Caco-2 (cell line): ENCODE results near the gene ARAP2. TPM values are rescaled to one million over a fixed set of nuclear protein-coding genes. Genes with fewer than 3 reads are reported as not detected.

Experiments used
- BruUV-seq: library from RNA; stranded (reverse); fragments of 400-500 nt; replicated peaks from 2 replicates; lab custom pipeline; 2021; lab: Mats Ljungman, UMichigan
- CTCF ChIA-PET: fragments of 300-600 bp; sonication (Branson Sonifier 250); formaldehyde crosslinking; loops from one replicate; lab custom pipeline; 2022; ENCODE audit warnings: antibody characterized with exemption; lab: Charles Lee
- POLR2A ChIA-PET: fragments of 300-600 bp; sonication (Branson Sonifier 250); formaldehyde crosslinking; loops from one replicate; lab custom pipeline; 2022; ENCODE audit warnings: antibody characterized with exemption; lab: Charles Lee
- DNase-seq, 2 experiments: peaks; one replicate each; pipeline versions ENCODE4 v3.0.0 to v3.0.0-alpha.2; 2020 to 2022
- H3K27me3 ChIP-seq: replicated peaks from 2 replicates; pipeline ENCODE4 v1.6.0; 2011; ENCODE audit warnings: low read length; ENCODE audit not compliant: control insufficient read depth, insufficient read depth
- H3K36me3 ChIP-seq: 2 replicates; pipeline ENCODE4 v1.5.1; 2011; ENCODE audit warnings: low read length; ENCODE audit not compliant: control insufficient read depth, insufficient read depth
- H3K4me1 ChIP-seq: fragments of 250-450 bp; sonication (Bioruptor Pico); 2 replicates; pipeline ENCODE4 v1.5.1; 2020; ENCODE audit warnings: mild to moderate bottlenecking
- H3K4me3 ChIP-seq: 2 replicates; pipeline ENCODE4 v1.5.1; 2011; ENCODE audit warnings: low read depth, mild to moderate bottlenecking, control low read depth, low read length
- H3K9me3 ChIP-seq: fragments of 250-450 bp; sonication (Bioruptor Pico); 2 replicates; pipeline ENCODE4 v1.5.1; 2020; ENCODE audit warnings: mild to moderate bottlenecking, moderate library complexity
- H3K27ac Mint-ChIP-seq: one replicate; pipeline ENCODE4 v1.8.0; 2022; ENCODE audit warnings: mixed read lengths; ENCODE audit not compliant: unreplicated experiment
- H3K27me3 Mint-ChIP-seq: one replicate; pipeline ENCODE4 v1.8.0; 2022; ENCODE audit warnings: mixed read lengths; ENCODE audit not compliant: insufficient read depth, unreplicated experiment
- H3K36me3 Mint-ChIP-seq: one replicate; pipeline ENCODE4 v1.8.0; 2022; ENCODE audit warnings: mild to moderate bottlenecking, mixed read lengths; ENCODE audit not compliant: insufficient read depth, unreplicated experiment
- H3K4me1 Mint-ChIP-seq: one replicate; pipeline ENCODE4 v1.8.0; 2022; ENCODE audit warnings: low read depth, mixed read lengths; ENCODE audit not compliant: unreplicated experiment
- H3K4me3 Mint-ChIP-seq: one replicate; pipeline ENCODE4 v1.8.0; 2022; ENCODE audit warnings: mild to moderate bottlenecking, moderate library complexity, mixed read lengths; ENCODE audit not compliant: unreplicated experiment
- H3K9me3 Mint-ChIP-seq: one replicate; pipeline ENCODE4 v1.8.0; 2022; ENCODE audit warnings: mixed read lengths; ENCODE audit not compliant: unreplicated experiment
- CTCF ChIP-seq, 2 experiments: fragments of 200-600 bp in 1 of 2; IDR thresholded peaks; 1 replicate in 1 of 2; 2 replicates in 1 of 2; pipeline versions ENCODE4 v1.5.1 to v1.8.0; 2011 to 2022; ENCODE audit warnings: antibody characterized with exemption in 1 of 2, control low read depth in 1 of 2, inconsistent platforms in 1 of 2, low read depth in 1 of 2, low read length in 1 of 2, mild to moderate bottlenecking in 1 of 2, moderate library complexity in 1 of 2; ENCODE audit not compliant: insufficient read depth in 1 of 2, severe bottlenecking in 1 of 2, unreplicated experiment in 1 of 2
- intact Hi-C: fragments of 100-400 bp; cut with micrococcal nuclease; formaldehyde crosslinking; loops from one replicate; pipeline ENCODE4 v1.10.0; 2022; ENCODE audit not compliant: unreplicated experiment
- total RNA-seq: library from RNA; stranded (reverse); gene quantifications from 2 replicates; pipeline ENCODE4 v1.2.3, GENCODE V29; 2022

Gene ARAP2
- total RNA-seq, 1 experiment from 2014 or later: 3.9 TPM

GRCh38 chr4:36180206-36180605 lies 64.1 kb downstream of the ARAP2 start:
- no peaks in the 10 kb centered on the region for H3K9me3 ChIP-seq
- TF ChIP-seq CTCF (IDR thresholded peaks at IDR 0.05; ENCODE audit: insufficient read depth in 1 of 2, low read depth in 1 of 2, low read length in 1 of 2, severe bottlenecking in 1 of 2, unreplicated experiment in 1 of 2): no peak
- DNase-seq: no peak
- intact Hi-C loops: no loop called here
- CTCF ChIA-PET: no interaction called here
- Mint-ChIP-seq H3K4me1 (no peaks in the 10 kb centered on the region), H3K36me3 (no peaks in the 10 kb centered on the region), H3K27ac (no peak overlapping the region), H3K27me3 (no peaks in the 10 kb centered on the region), H3K4me3 (no peak overlapping the region), H3K9me3 (no peaks in the 10 kb centered on the region)
- H3K4me3 ChIP-seq: no peak overlapping the region
- no peaks in the 10 kb centered on the region for H3K36me3 ChIP-seq
- H3K27me3 ChIP-seq: no peaks in the 10 kb centered on the region
- no TSS peak for BruUV-seq
- no peaks in the 10 kb centered on the region for H3K4me1 ChIP-seq
- POLR2A ChIA-PET: no interaction called here

- Mint-ChIP-seq H3K27ac (no peak overlapping the region), H3K27me3 (no peaks in the 10 kb centered on the region), H3K9me3 (no peaks in the 10 kb centered on the region), H3K36me3 (no peaks in the 10 kb centered on the region), H3K4me3 (no peak overlapping the region), H3K4me1 (no peaks in the 10 kb centered on the region)
- CTCF ChIA-PET: no interaction called here
- POLR2A ChIA-PET: no interaction called here
- Histone ChIP-seq H3K9me3 (no peaks in the 10 kb centered on the region), H3K4me1 (no peaks in the 10 kb centered on the region), H3K36me3 (no peaks in the 10 kb centered on the region), H3K4me3 (no peak overlapping the region), H3K27me3 (no peaks in the 10 kb centered on the region)
- intact Hi-C loops: no loop called here
- DNase-seq: no peak
- TF ChIP-seq CTCF (IDR thresholded peaks at IDR 0.05; ENCODE audit: insufficient read depth in 1 of 2, low read depth in 1 of 2, low read length in 1 of 2, severe bottlenecking in 1 of 2, unreplicated experiment in 1 of 2): no peak
- no TSS peak for BruUV-seq
Observed at GRCh38 chr4:36178484-36178883, 65.8 kb downstream of the ARAP2 start.

GRCh38 chr4:36177946-36178345 lies 66.4 kb downstream of the ARAP2 start:
- intact Hi-C loops: no loop called here
- Histone ChIP-seq H3K36me3 (no peaks in the 10 kb centered on the region), H3K4me3 (no peak overlapping the region), H3K9me3 (no peaks in the 10 kb centered on the region), H3K27me3 (no peaks in the 10 kb centered on the region), H3K4me1 (no peaks in the 10 kb centered on the region)
- TF ChIP-seq CTCF (IDR thresholded peaks at IDR 0.05; ENCODE audit: insufficient read depth in 1 of 2, low read depth in 1 of 2, low read length in 1 of 2, severe bottlenecking in 1 of 2, unreplicated experiment in 1 of 2): no peak
- no TSS peak for BruUV-seq
- Mint-ChIP-seq H3K27me3 (no peaks in the 10 kb centered on the region), H3K27ac (no peak overlapping the region), H3K4me1 (no peaks in the 10 kb centered on the region), H3K36me3 (no peaks in the 10 kb centered on the region), H3K9me3 (no peaks in the 10 kb centered on the region), H3K4me3 (no peak overlapping the region)
- ChIA-PET POLR2A (no interaction called here), CTCF (no interaction called here)
- DNase-seq: no peak
